AG09309 (cell line): ENCODE measurements around the gene C10orf90.

Experiments used
- DNase-seq: peaks from one replicate; pipeline ENCODE4 v3.0.0-alpha.2; 2010; ENCODE audit warnings: low read depth
- H3K4me3 ChIP-seq: 2 replicates; pipeline ENCODE4 v1.5.1; 2011; ENCODE audit warnings: mild to moderate bottlenecking, low read depth, low read length, moderate library complexity; ENCODE audit not compliant: control insufficient read depth
- CTCF ChIP-seq: IDR thresholded peaks from 2 replicates; pipeline ENCODE4 v1.5.1; 2011; ENCODE audit warnings: mild to moderate bottlenecking, low read depth, low read length, inconsistent platforms; ENCODE audit not compliant: insufficient read depth, control insufficient read depth; ENCODE audit errors: missing control alignments

The C10orf90 gene

GRCh38 chr10:126670056-126670894 is at the start of gene C10orf90:
C10orf90 (minus strand) TSS chr10:126670693; CDS start chr10:126670480, 213 bp downstream.
- no peak within 1 kb of the TSS for H3K4me3 ChIP-seq
- no peak for DNase-seq
- TF ChIP-seq CTCF, result no peak

- TF ChIP-seq CTCF, result no peak
- no peak for DNase-seq
- H3K4me3 ChIP-seq, result no peak overlapping the region
Measured at GRCh38 chr10:126716366-126716765, 45.9 kb upstream of the C10orf90 start.

- DNase-seq, result no peak
- no peak for TF ChIP-seq CTCF
- H3K4me3 ChIP-seq, result no peak overlapping the region
Measured at GRCh38 chr10:126713594-126713993, 43.1 kb upstream of the C10orf90 start.

- DNase-seq, result no peak
- TF ChIP-seq CTCF, result no peak
- H3K4me3 ChIP-seq, result no peak overlapping the region
Measured at GRCh38 chr10:126712681-126713080, 42.2 kb upstream of the C10orf90 start.

- TF ChIP-seq CTCF, result no peak
- DNase-seq, result no peak
- no peak overlapping the region for H3K4me3 ChIP-seq
Measured at GRCh38 chr10:126705951-126706565, 35.6 kb upstream of the C10orf90 start.

- no peak for DNase-seq
- TF ChIP-seq CTCF, result no peak
- H3K4me3 ChIP-seq, result no peak overlapping the region
Measured at GRCh38 chr10:126705131-126705530, 34.6 kb upstream of the C10orf90 start.
